DMS53 (cell line): ENCODE measurements around the gene CFAP52.
A peak's percentile ranks its signal among the peaks of the same experiment; 100 is the strongest.
"Not testable (repeated sequence)": the region's sequence is repeated elsewhere in the genome, so short reads cannot be mapped to it uniquely, and the experiment has no call there.

Experiments
- DNase-seq: peaks from one replicate; lab custom pipeline; 2025; lab: John Stamatoyannopoulos, UW

Gene CFAP52

GRCh38 chr17:9568957-9569588, 7.4 kb upstream of the CFAP52 start:
- DNase-seq = no peak

- no peak for DNase-seq
Measured at GRCh38 chr17:9571201-9571600, 5.2 kb upstream of the CFAP52 start.

GRCh38 chr17:9575381-9576101, 901 bp upstream of the CFAP52 start, which contains the start of gene STX8:
STX8 (minus strand) TSS chr17:9575820; CDS start chr17:9575808, 12 bp downstream.
- peak; percentile 97 for DNase-seq

- DNase-seq = no peak
Measured at GRCh38 chr17:9577373-9577709, 899 bp downstream of the CFAP52 start.

GRCh38 chr17:9587969-9588656, 11.7 kb downstream of the CFAP52 start:
- DNase-seq = peak; percentile 52

GRCh38 chr17:9594065-9594464, 17.6 kb downstream of the CFAP52 start:
- DNase-seq = no peak

- DNase-seq = not testable (repeated sequence)
Measured at GRCh38 chr17:9597638-9598037, 21.2 kb downstream of the CFAP52 start.

GRCh38 chr17:9598661-9599060, 22.2 kb downstream of the CFAP52 start:
- no peak for DNase-seq

- DNase-seq = not testable (repeated sequence)
Measured at GRCh38 chr17:9604583-9604982, 28.1 kb downstream of the CFAP52 start.

- DNase-seq = no peak
Measured at GRCh38 chr17:9606453-9606852, 30.0 kb downstream of the CFAP52 start.

- DNase-seq = not testable (repeated sequence)
Measured at GRCh38 chr17:9607058-9607457, 30.6 kb downstream of the CFAP52 start.

- no peak for DNase-seq
Measured at GRCh38 chr17:9611557-9611956, 35.1 kb downstream of the CFAP52 start.

GRCh38 chr17:9612006-9612405, 35.6 kb downstream of the CFAP52 start:
- DNase-seq = no peak

GRCh38 chr17:9615486-9615885, 39.0 kb downstream of the CFAP52 start:
- DNase-seq = no peak

GRCh38 chr17:9622961-9623360, 46.5 kb downstream of the CFAP52 start:
- DNase-seq = no peak

- peak; percentile 20 for DNase-seq
Measured at GRCh38 chr17:9628509-9628908, 52.1 kb downstream of the CFAP52 start.

- DNase-seq = no peak
Measured at GRCh38 chr17:9632741-9633140, 56.3 kb downstream of the CFAP52 start.

GRCh38 chr17:9635340-9635739, 58.9 kb downstream of the CFAP52 start:
- no peak for DNase-seq

- DNase-seq = no peak
Measured at GRCh38 chr17:9636501-9636900, 60.1 kb downstream of the CFAP52 start.

GRCh38 chr17:9640388-9640787, 63.9 kb downstream of the CFAP52 start:
- not testable (repeated sequence) for DNase-seq

- DNase-seq = no peak
Measured at GRCh38 chr17:9643611-9644010, 67.2 kb downstream of the CFAP52 start.

- peak; percentile 93 for DNase-seq
Measured at GRCh38 chr17:9644910-9645751, 68.7 kb downstream of the CFAP52 start, which contains the start of gene USP43. USP43 (plus strand) TSS chr17:9645517; CDS start chr17:9645633, 116 bp downstream.
